Trophoblast cell (in vitro differentiated cells and primary cell): ENCODE data around the gene RCC2.

Experiments
- DNase-seq, 2 donors: peaks; one replicate each; pipeline ENCODE4 v3.0.0-alpha.2; 2016
- H2AFZ ChIP-seq: 2 replicates; pipeline ENCODE4 v1.6.1; 2013; ENCODE audit warnings: low read length, moderate library complexity, mild to moderate bottlenecking; ENCODE audit not compliant: insufficient read depth, poor library complexity
- H2AK5ac ChIP-seq: 2 replicates; pipeline ENCODE4 v1.6.1; 2013; ENCODE audit warnings: mild to moderate bottlenecking, low read length
- H2BK120ac ChIP-seq: 2 replicates; pipeline ENCODE4 v1.6.1; 2013; ENCODE audit warnings: low read length, mild to moderate bottlenecking, moderate library complexity; ENCODE audit not compliant: insufficient read depth, poor library complexity
- H2BK12ac ChIP-seq: 2 replicates; pipeline ENCODE4 v1.6.1; 2013; ENCODE audit warnings: mild to moderate bottlenecking, low read length, moderate library complexity
- H2BK5ac ChIP-seq: 2 replicates; pipeline ENCODE4 v1.6.1; 2013; ENCODE audit warnings: low read length, low read depth, moderate library complexity, mild to moderate bottlenecking; ENCODE audit not compliant: poor library complexity
- H3K14ac ChIP-seq: 2 replicates; pipeline ENCODE4 v1.6.1; 2013; ENCODE audit warnings: mild to moderate bottlenecking, low read length
- H3K18ac ChIP-seq: 2 replicates; pipeline ENCODE4 v1.6.1; 2013; ENCODE audit warnings: mild to moderate bottlenecking, low read length
- H3K23ac ChIP-seq: 2 replicates; pipeline ENCODE4 v1.6.1; 2013; ENCODE audit warnings: low read length
- H3K27ac ChIP-seq: 2 replicates; pipeline ENCODE4 v1.5.1; 2013; ENCODE audit warnings: low read depth, mild to moderate bottlenecking, inconsistent platforms, low read length, moderate library complexity
- H3K27me3 ChIP-seq: 2 replicates; pipeline ENCODE4 v1.6.1; 2013; ENCODE audit warnings: inconsistent platforms, mild to moderate bottlenecking, low read length, moderate library complexity; ENCODE audit not compliant: insufficient read depth
- H3K36me3 ChIP-seq, 2 experiments: 1 replicate in 1 of 2; 2 replicates in 1 of 2; pipeline ENCODE4 v1.6.1; 2013; ENCODE audit warnings: low read length in 2 of 2, mild to moderate bottlenecking in 2 of 2, moderate library complexity in 1 of 2; ENCODE audit not compliant: insufficient read depth in 2 of 2, control insufficient read depth in 1 of 2
- H3K4ac ChIP-seq: 2 replicates; pipeline ENCODE4 v1.6.1; 2013; ENCODE audit warnings: low read depth, mild to moderate bottlenecking, low read length, moderate library complexity
- H3K4me1 ChIP-seq, 2 experiments: 1 replicate in 1 of 2; 2 replicates in 1 of 2; pipeline ENCODE4 v1.6.1; 2013; ENCODE audit warnings: low read length in 2 of 2, mild to moderate bottlenecking in 2 of 2, moderate library complexity in 1 of 2; ENCODE audit not compliant: insufficient read depth in 2 of 2, control insufficient read depth in 1 of 2
- H3K4me2 ChIP-seq: 2 replicates; pipeline ENCODE4 v1.6.1; 2013; ENCODE audit warnings: inconsistent platforms, mild to moderate bottlenecking, low read length, moderate library complexity
- H3K4me3 ChIP-seq: 2 replicates; pipeline ENCODE4 v1.5.1; 2013; ENCODE audit warnings: mild to moderate bottlenecking, low read depth, low read length, inconsistent platforms
- H3K79me1 ChIP-seq: one replicate; pipeline ENCODE4 v1.6.1; 2013; ENCODE audit warnings: low read length
- H3K79me2 ChIP-seq: 2 replicates; pipeline ENCODE4 v1.6.1; 2013; ENCODE audit warnings: low read length, mild to moderate bottlenecking; ENCODE audit not compliant: control insufficient read depth, insufficient read depth, poor library complexity
- H3K9ac ChIP-seq: 2 replicates; pipeline ENCODE4 v1.6.1; 2013; ENCODE audit warnings: mild to moderate bottlenecking, low read length
- H3K9me3 ChIP-seq: 2 replicates; pipeline ENCODE4 v1.6.1; 2013; ENCODE audit warnings: low read depth, mild to moderate bottlenecking, control low read depth, inconsistent platforms, low read length; ENCODE audit not compliant: insufficient read depth
- H4K12ac ChIP-seq: 2 replicates; pipeline ENCODE4 v1.6.1; 2013; ENCODE audit warnings: low read depth, mild to moderate bottlenecking, low read length, moderate library complexity
- H4K8ac ChIP-seq: 2 replicates; pipeline ENCODE4 v1.6.1; 2013; ENCODE audit warnings: low read depth, mild to moderate bottlenecking, low read length, moderate library complexity
- H4K91ac ChIP-seq: one replicate; pipeline ENCODE4 v1.6.1; 2013; ENCODE audit warnings: low read depth, mild to moderate bottlenecking, low read length, moderate library complexity
- WGBS: extraction: QIAGEN DNeasy Blood & Tissue Kit; methylation state at CpG from one replicate; pipeline ENCODE4 v1.1.7; 2013; ENCODE audit warnings: missing lambda C conversion rate; ENCODE audit not compliant: insufficient read length, insufficient coverage; ENCODE audit errors: extremely low coverage; 5-methylcytosine and 5-hydroxymethylcytosine counted together

Gene RCC2

DNA sequence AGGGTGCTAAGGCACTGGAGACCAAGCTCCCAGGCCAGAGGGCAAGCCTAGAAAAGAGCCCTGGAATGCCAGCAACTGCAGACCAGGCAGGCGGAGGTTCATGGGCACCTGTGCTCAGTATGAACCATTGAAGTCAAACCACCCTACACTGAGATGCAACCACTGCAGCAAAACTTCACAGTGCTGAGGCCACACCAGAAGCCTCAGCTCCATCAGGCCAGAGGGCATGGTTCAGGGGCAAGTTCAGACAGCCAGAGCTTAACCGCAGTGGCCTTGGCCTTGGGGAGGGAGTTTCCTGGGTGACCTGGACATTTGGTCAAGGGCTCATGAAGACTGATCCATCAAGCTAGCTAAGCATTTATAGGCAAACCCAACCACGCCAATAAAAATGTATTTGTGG is 7.1 kb downstream of the RCC2 start:
- WGBS: no CpG with 5 or more reads among the region's 3 CpGs
- Histone ChIP-seq H3K18ac (no peak overlapping the region), H3K79me2 (peaks cover 15% of the 10 kb centered on the region), H2BK120ac (no peak overlapping the region), H3K27ac (no peak overlapping the region), H3K36me3 (peaks cover 33 to 52% of the 10 kb centered on the region in 2 experiments), H3K4me2 (no peak overlapping the region), H3K9me3 (peaks cover 5% of the 10 kb centered on the region), H3K4me1 (peaks cover 14 to 34% of the 10 kb centered on the region in 2 experiments), H4K91ac (no peak overlapping the region), H3K4ac (peak overlapping the region; percentile 35), H2AK5ac (no peak overlapping the region), H2BK5ac (no peak overlapping the region), H2AFZ (no peak overlapping the region), H4K12ac (no peak overlapping the region), H4K8ac (no peak overlapping the region), H2BK12ac (no peak overlapping the region), H3K9ac (no peak overlapping the region), H3K4me3 (no peak overlapping the region), H3K23ac (no peak overlapping the region), H3K79me1 (peaks cover 6% of the 10 kb centered on the region), H3K27me3 (no peaks in the 10 kb centered on the region), H3K14ac (no peak overlapping the region)
- no peak for DNase-seq

DNA sequence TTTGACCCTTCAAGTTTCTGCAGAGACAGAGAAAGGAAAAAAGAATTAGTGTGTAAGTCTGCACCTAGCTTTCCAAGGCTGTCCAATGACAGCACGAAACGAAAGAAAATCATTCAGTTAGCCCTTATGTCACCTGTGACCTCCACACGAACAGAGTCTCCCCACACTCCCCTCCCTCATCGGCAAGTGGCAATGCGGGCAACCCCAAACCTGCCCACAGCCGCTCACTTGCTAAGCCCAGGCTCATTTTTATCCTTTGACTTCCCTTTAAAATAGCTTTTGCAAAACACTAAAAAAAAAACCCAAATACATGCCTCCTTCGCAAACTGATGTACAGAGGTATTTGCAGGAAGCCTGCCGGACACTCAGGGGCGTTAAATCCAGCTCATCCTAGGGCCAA is 10.3 kb downstream of the RCC2 start:
- H2AFZ ChIP-seq: no peak overlapping the region
- no peak overlapping the region for H4K8ac ChIP-seq
- peaks cover 5 to 14% of the 10 kb centered on the region in 2 experiments for H3K4me1 ChIP-seq
- H3K79me2 ChIP-seq: peaks cover 4% of the 10 kb centered on the region
- no peak overlapping the region for H2BK12ac ChIP-seq
- H3K4me3 ChIP-seq: no peak overlapping the region
- H3K9ac ChIP-seq: no peak overlapping the region
- peaks cover 54 to 68% of the 10 kb centered on the region in 2 experiments for H3K36me3 ChIP-seq
- H3K14ac ChIP-seq: no peak overlapping the region
- H2BK5ac ChIP-seq: no peak overlapping the region
- DNase-seq: no peak
- H3K18ac ChIP-seq: no peak overlapping the region
- no peak overlapping the region for H2BK120ac ChIP-seq
- H3K23ac ChIP-seq: no peak overlapping the region
- no peaks in the 10 kb centered on the region for H3K27me3 ChIP-seq
- H3K4me2 ChIP-seq: no peak overlapping the region
- no peak overlapping the region for H4K91ac ChIP-seq
- no peak overlapping the region for H3K4ac ChIP-seq
- H3K9me3 ChIP-seq: peaks cover 5% of the 10 kb centered on the region
- no CpG with 5 or more reads among the region's 9 CpGs for WGBS
- no peaks in the 10 kb centered on the region for H3K79me1 ChIP-seq
- no peak overlapping the region for H3K27ac ChIP-seq
- H2AK5ac ChIP-seq: no peak overlapping the region
- no peak overlapping the region for H4K12ac ChIP-seq

DNA sequence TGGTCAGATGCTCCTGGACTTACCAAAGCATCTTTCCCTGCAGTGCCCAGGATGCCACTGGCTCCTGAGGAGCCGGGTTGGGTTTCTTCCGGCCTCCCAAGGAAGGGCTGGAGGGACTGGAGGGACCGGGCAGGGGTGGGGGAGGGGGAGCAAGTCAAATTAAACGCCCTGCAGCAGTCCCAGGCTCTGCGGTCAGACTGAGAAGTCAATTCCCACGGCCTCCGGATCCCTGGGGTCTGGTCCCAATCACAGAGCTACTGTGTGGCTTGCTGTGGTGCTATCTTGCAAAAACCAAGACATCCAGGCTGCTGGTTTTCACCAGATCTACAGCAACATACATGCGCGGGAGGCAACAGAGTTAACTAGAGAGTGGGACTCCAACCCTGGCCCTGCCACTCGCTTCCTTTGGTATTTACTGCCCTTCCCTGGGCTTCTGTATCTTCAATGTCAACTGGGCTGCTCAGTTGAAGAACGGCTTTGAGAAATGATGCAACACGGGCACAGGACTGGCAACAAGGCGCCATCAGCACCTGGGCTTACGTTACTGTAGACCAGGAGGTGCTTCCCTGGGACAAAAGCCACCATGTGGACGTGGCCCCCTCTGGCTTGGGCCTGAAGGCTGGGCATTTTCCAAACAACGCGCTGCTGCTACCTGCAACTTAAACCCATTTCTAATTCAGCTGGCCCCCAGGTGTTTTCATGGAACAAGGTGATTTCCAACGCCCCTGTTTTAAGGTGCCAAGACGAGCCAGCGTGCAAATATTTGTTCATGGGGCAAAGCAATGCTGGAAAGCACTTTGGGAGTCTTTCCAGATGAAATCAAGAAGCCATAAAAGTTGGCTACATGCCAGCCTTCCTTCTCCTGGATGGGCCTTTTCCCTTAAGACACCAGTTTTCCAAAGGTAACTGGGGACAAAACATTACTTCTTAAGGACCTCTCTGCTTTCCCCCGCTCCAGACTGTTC is 11.5 kb downstream of the RCC2 start:
- H3K14ac ChIP-seq: no peak overlapping the region
- no peak overlapping the region for H2AFZ ChIP-seq
- H3K27me3 ChIP-seq: no peaks in the 10 kb centered on the region
- H2BK5ac ChIP-seq: no peak overlapping the region
- H3K18ac ChIP-seq: no peak overlapping the region
- no peak overlapping the region for H3K23ac ChIP-seq
- WGBS: no CpG with 5 or more reads among the region's 21 CpGs
- no peak overlapping the region for H3K4me2 ChIP-seq
- H3K4ac ChIP-seq: no peak overlapping the region
- no peak overlapping the region for H3K27ac ChIP-seq
- no peaks in the 10 kb centered on the region for H3K79me1 ChIP-seq
- H3K79me2 ChIP-seq: no peaks in the 10 kb centered on the region
- no peak overlapping the region for H2BK120ac ChIP-seq
- no peak overlapping the region for H3K9ac ChIP-seq
- peaks cover 5 to 14% of the 10 kb centered on the region in 2 experiments for H3K4me1 ChIP-seq
- DNase-seq: no peak
- H3K4me3 ChIP-seq: no peak overlapping the region
- no peak overlapping the region for H4K12ac ChIP-seq
- no peak overlapping the region for H4K91ac ChIP-seq
- no peak overlapping the region for H2AK5ac ChIP-seq
- peaks cover 61 to 71% of the 10 kb centered on the region in 2 experiments for H3K36me3 ChIP-seq
- H3K9me3 ChIP-seq: peaks cover 5% of the 10 kb centered on the region
- H4K8ac ChIP-seq: no peak overlapping the region
- no peak overlapping the region for H2BK12ac ChIP-seq

DNA sequence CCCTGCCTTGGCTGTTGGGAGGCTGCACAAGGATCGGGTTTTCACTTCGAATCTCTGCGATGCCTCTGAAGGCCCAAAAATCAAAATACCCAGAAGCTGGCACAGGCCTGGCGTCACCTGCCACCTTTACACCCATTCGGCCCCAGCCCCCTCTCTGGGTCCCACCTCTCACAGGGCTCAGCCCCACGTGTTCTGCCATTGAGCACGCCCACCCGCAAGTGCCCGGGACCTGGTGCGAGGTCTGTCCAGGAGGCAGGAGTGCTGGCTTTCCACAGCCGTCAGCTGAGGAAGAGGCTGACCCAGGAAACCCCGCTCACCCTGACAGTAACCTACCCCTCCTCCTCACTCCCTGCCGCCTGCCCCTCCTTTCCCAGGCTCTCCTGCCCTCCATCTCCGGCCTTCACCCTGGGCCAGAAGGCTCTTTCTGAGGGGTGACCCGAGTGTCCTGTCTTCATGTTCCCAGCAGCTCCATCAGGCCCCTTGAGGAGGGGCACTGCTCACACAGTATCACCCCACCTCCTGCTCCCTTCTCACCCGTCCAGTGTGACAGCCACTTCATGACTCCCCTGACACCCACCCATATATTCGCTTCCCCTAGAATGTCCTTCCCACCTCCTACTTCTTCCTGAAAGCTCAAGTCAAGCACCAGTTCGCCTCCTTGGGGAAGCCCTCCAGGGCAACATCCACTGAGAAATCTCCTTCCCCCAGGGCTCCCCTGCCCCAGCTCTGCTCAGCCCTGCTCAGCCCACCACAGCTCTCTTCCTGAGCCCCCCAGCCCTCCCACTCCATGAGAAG is 13.5 kb downstream of the RCC2 start:
- WGBS: no CpG with 5 or more reads among the region's 18 CpGs
- Histone ChIP-seq H4K91ac (no peak overlapping the region), H3K4ac (peak overlapping the region; percentile 8), H3K79me2 (no peaks in the 10 kb centered on the region), H4K8ac (no peak overlapping the region), H3K14ac (no peak overlapping the region), H3K27me3 (no peaks in the 10 kb centered on the region), H3K79me1 (no peaks in the 10 kb centered on the region), H3K4me1 (peaks cover 5 to 14% of the 10 kb centered on the region in 2 experiments), H3K27ac (no peak overlapping the region), H3K18ac (peak overlapping the region; percentile 21), H2AK5ac (no peak overlapping the region), H3K9me3 (peaks cover 2% of the 10 kb centered on the region), H2AFZ (no peak overlapping the region), H3K36me3 (peaks cover 66 to 74% of the 10 kb centered on the region in 2 experiments), H3K4me2 (no peak overlapping the region), H2BK120ac (no peak overlapping the region), H2BK12ac (no peak overlapping the region), H2BK5ac (no peak overlapping the region), H4K12ac (no peak overlapping the region), H3K9ac (no peak overlapping the region), H3K23ac (no peak overlapping the region), H3K4me3 (no peak overlapping the region)
- no peak for DNase-seq
